SK-N-SH treated with all-trans-retinoic acid at 6 μM for 48 hours (cell line): ENCODE data around the gene PTGDR2.

Experiments used
- ATAC-seq: fragments of 200-7000 bp; cut with Tn5 transposase; 3 replicates; pipeline ENCODE4 v1.9.1; 2020; ENCODE audit warnings: mild to moderate bottlenecking, moderate library complexity
- BACH2 ChIP-seq: fragments of 250-450 bp; sonication (Bioruptor Pico); IDR thresholded peaks from 2 replicates; pipeline ENCODE4 v1.9.0; 2021; ENCODE audit warnings: mild to moderate bottlenecking, borderline replicate concordance
- CSDC2 ChIP-seq: fragments of 250-450 bp; sonication (Bioruptor Pico); IDR thresholded peaks from 2 replicates; pipeline ENCODE4 v1.5.0; 2020; ENCODE audit warnings: mild to moderate bottlenecking, moderate library complexity
- ESRRG ChIP-seq: fragments of 250-450 bp; sonication (Bioruptor Pico); IDR thresholded peaks from 2 replicates; pipeline ENCODE4 v1.6.1; 2021; ENCODE audit warnings: mild to moderate bottlenecking
- GLIS3 ChIP-seq: fragments of 250-450 bp; sonication (Bioruptor Pico); IDR thresholded peaks from 2 replicates; pipeline ENCODE4 v1.5.0; 2020; ENCODE audit warnings: mild to moderate bottlenecking, moderate library complexity
- PPARA ChIP-seq: fragments of 250-450 bp; sonication (Bioruptor Pico); IDR thresholded peaks from 2 replicates; pipeline ENCODE4 v1.5.0; 2020; ENCODE audit warnings: mild to moderate bottlenecking, borderline replicate concordance
- RARB ChIP-seq: fragments of 250-450 bp; sonication (Bioruptor Pico); IDR thresholded peaks from 2 replicates; pipeline ENCODE4 v1.8.0; 2021; ENCODE audit warnings: mild to moderate bottlenecking, moderate library complexity
- SNAI2 ChIP-seq: fragments of 250-450 bp; sonication (Bioruptor Pico); IDR thresholded peaks from 2 replicates; pipeline ENCODE4 v1.5.0; 2020; ENCODE audit warnings: mild to moderate bottlenecking, moderate library complexity
- TCF4 ChIP-seq: fragments of 250-450 bp; sonication (Bioruptor Pico); IDR thresholded peaks from 2 replicates; pipeline ENCODE4 v1.8.0; 2021; ENCODE audit warnings: mild to moderate bottlenecking, moderate library complexity, borderline replicate concordance
- ZC3H10 ChIP-seq: fragments of 250-450 bp; sonication (Bioruptor Pico); IDR thresholded peaks from 2 replicates; pipeline ENCODE4 v1.5.1; 2021; ENCODE audit warnings: mild to moderate bottlenecking, moderate library complexity
- ZFP3 ChIP-seq: fragments of 250-450 bp; sonication (Bioruptor Pico); IDR thresholded peaks from 2 replicates; pipeline ENCODE4 v1.5.0; 2020; ENCODE audit warnings: mild to moderate bottlenecking, moderate library complexity
- ZFP30 ChIP-seq: fragments of 450-650 bp; formaldehyde crosslinking; IDR thresholded peaks from 2 replicates; pipeline ENCODE4 v1.5.0; 2022; ENCODE audit warnings: mild to moderate bottlenecking, moderate library complexity
- ZNF70 ChIP-seq: fragments of 450-650 bp; formaldehyde crosslinking; IDR thresholded peaks from 2 replicates; pipeline ENCODE4 v1.5.0; 2020; ENCODE audit warnings: mild to moderate bottlenecking, moderate library complexity
- ZNF8 ChIP-seq: fragments of 450-650 bp; formaldehyde crosslinking; IDR thresholded peaks from 2 replicates; pipeline ENCODE4 v1.5.0; 2020; ENCODE audit warnings: mild to moderate bottlenecking, moderate library complexity
- TF ChIP-seq, protein P1 (sequence below): fragments of 250-450 bp; sonication (Bioruptor Pico); IDR thresholded peaks from 2 replicates; pipeline ENCODE4 v1.5.0; 2020; ENCODE audit warnings: mild to moderate bottlenecking, moderate library complexity
- TF ChIP-seq, protein P2 (sequence below): fragments of 250-450 bp; sonication (Bioruptor Pico); IDR thresholded peaks from 2 replicates; pipeline ENCODE4 v1.5.1; 2020; ENCODE audit warnings: low read depth, mild to moderate bottlenecking, moderate library complexity
- TF ChIP-seq, protein P3 (sequence below): fragments of 250-450 bp; sonication (Bioruptor Pico); IDR thresholded peaks from 2 replicates; pipeline ENCODE4 v1.5.1; 2021; ENCODE audit warnings: mild to moderate bottlenecking, moderate library complexity
- TF ChIP-seq, protein P4 (sequence below): fragments of 250-450 bp; sonication (Bioruptor Pico); IDR thresholded peaks from 2 replicates; pipeline ENCODE4 v1.8.0; 2021; ENCODE audit warnings: low read depth, mild to moderate bottlenecking, moderate library complexity, borderline replicate concordance
- TF ChIP-seq, protein P5 (sequence below): fragments of 250-450 bp; sonication (Bioruptor Pico); IDR thresholded peaks from 2 replicates; pipeline ENCODE4 v1.8.0; 2020; ENCODE audit warnings: mild to moderate bottlenecking, moderate library complexity, borderline replicate concordance

PTGDR2 gene

DNA sequence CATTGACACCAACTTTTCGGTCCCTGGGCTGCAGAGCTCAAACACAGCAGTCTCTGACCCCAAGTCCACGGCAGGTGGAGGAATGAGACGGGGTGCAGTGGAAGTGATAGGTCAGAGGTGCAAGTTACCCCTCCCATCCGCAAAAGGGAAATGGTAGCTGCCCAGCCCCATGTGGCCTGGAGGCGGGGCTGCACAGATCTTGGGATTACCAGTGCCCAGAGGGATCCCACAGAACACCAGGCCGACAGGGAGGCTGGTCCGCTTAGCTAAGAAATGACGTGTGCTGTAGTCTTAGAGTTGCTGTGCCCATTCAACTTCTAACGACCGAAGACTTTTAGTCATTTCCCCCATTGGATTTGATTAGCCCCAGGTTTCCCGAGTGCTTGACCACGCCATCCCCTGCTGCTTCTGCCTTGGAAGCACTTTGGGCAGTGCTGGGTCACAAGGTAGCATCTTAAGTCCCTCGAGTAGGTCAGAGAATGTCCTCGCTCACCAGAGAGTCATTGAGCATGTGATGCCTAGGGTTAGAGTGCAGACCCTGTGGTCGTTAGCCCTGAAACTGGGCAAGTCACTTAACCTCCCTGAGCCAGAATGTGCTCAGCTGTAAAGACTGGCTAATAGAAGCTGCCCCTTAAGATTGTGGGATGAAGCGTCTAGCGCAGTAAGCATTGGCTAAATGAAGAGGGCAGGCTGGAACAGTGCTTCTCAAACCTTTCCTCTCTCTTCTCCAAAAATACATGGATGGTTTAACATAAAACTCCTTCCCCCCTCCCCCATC is 4.2 kb downstream of the PTGDR2 start:
- TF ChIP-seq ZC3H10 (CRISPR knock-in tag) = no peak
- no peak for TF ChIP-seq RARB (CRISPR knock-in tag)
- no peak for TF ChIP-seq ZFP30 (CRISPR knock-in tag)
- TF ChIP-seq PPARA (CRISPR knock-in tag) = no peak
- TF ChIP-seq GLIS3 (CRISPR knock-in tag) = no peak
- ATAC-seq = no peak

DNA sequence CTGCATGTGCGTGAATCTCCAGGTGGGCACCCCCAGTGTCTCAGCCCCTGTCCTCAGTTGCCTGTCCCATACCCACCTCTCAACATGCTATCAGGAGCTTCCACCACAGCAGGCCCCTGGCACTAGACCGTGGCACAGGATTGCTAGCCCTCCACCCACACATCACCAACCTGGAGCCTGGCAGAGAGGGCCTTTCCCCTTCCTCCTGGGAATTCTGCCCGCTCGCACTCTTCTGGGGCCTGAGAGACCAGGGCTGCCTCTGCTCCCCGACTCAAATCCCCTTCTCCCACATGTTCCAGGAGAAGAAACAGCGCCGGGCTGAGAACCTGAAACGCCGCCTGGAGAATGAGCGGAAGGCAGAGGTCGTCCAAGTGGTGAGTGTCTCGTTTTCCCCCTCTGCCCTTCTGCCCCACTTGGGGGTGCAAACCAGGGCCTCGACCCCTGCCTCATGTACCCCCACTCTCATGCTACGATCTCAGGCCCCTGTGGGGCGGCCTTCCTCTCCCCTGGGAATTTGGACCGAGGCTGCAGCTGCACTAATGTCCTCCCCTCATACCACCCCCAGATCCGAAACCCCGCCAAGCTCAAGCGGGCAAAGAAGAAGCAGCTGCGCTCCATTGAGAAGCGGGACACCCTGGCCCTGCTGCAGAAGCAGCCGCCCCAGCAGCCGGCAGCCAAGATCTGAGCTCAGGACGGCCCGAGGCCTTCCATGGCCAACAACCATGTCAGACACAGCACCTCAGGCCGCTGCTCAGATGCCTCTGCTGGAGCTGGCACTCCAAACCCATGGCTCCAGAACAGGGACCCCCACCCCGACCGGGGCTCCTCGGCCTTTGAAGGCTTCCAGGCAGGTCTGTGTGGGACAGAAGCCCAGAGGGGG is 5.9 kb downstream of the PTGDR2 start:
- ATAC-seq = no peak
- no peak for TF ChIP-seq BACH2
- TF ChIP-seq, protein P1, sequence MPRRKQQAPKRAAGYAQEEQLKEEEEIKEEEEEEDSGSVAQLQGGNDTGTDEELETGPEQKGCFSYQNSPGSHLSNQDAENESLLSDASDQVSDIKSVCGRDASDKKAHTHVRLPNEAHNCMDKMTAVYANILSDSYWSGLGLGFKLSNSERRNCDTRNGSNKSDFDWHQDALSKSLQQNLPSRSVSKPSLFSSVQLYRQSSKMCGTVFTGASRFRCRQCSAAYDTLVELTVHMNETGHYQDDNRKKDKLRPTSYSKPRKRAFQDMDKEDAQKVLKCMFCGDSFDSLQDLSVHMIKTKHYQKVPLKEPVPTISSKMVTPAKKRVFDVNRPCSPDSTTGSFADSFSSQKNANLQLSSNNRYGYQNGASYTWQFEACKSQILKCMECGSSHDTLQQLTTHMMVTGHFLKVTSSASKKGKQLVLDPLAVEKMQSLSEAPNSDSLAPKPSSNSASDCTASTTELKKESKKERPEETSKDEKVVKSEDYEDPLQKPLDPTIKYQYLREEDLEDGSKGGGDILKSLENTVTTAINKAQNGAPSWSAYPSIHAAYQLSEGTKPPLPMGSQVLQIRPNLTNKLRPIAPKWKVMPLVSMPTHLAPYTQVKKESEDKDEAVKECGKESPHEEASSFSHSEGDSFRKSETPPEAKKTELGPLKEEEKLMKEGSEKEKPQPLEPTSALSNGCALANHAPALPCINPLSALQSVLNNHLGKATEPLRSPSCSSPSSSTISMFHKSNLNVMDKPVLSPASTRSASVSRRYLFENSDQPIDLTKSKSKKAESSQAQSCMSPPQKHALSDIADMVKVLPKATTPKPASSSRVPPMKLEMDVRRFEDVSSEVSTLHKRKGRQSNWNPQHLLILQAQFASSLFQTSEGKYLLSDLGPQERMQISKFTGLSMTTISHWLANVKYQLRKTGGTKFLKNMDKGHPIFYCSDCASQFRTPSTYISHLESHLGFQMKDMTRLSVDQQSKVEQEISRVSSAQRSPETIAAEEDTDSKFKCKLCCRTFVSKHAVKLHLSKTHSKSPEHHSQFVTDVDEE (CRISPR knock-in tag) = no peak
- TF ChIP-seq, protein P2, sequence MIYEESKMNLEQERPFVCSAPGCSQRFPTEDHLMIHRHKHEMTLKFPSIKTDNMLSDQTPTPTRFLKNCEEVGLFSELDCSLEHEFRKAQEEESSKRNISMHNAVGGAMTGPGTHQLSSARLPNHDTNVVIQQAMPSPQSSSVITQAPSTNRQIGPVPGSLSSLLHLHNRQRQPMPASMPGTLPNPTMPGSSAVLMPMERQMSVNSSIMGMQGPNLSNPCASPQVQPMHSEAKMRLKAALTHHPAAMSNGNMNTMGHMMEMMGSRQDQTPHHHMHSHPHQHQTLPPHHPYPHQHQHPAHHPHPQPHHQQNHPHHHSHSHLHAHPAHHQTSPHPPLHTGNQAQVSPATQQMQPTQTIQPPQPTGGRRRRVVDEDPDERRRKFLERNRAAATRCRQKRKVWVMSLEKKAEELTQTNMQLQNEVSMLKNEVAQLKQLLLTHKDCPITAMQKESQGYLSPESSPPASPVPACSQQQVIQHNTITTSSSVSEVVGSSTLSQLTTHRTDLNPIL (CRISPR knock-in tag) = no peak
- TF ChIP-seq TCF4 (CRISPR knock-in tag) = no peak
- no peak for TF ChIP-seq ZFP3 (CRISPR knock-in tag)
- TF ChIP-seq, protein P3, sequence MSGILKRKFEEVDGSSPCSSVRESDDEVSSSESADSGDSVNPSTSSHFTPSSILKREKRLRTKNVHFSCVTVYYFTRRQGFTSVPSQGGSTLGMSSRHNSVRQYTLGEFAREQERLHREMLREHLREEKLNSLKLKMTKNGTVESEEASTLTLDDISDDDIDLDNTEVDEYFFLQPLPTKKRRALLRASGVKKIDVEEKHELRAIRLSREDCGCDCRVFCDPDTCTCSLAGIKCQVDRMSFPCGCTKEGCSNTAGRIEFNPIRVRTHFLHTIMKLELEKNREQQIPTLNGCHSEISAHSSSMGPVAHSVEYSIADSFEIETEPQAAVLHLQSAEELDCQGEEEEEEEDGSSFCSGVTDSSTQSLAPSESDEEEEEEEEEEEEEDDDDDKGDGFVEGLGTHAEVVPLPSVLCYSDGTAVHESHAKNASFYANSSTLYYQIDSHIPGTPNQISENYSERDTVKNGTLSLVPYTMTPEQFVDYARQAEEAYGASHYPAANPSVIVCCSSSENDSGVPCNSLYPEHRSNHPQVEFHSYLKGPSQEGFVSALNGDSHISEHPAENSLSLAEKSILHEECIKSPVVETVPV (CRISPR knock-in tag) = no peak
- no peak for TF ChIP-seq CSDC2 (CRISPR knock-in tag)
- no peak for TF ChIP-seq PPARA (CRISPR knock-in tag)
- no peak for TF ChIP-seq ZNF70 (CRISPR knock-in tag)
- TF ChIP-seq ZC3H10 (CRISPR knock-in tag) = no peak
- TF ChIP-seq ZNF8 = no peak
- TF ChIP-seq GLIS3 (CRISPR knock-in tag) = no peak

DNA sequence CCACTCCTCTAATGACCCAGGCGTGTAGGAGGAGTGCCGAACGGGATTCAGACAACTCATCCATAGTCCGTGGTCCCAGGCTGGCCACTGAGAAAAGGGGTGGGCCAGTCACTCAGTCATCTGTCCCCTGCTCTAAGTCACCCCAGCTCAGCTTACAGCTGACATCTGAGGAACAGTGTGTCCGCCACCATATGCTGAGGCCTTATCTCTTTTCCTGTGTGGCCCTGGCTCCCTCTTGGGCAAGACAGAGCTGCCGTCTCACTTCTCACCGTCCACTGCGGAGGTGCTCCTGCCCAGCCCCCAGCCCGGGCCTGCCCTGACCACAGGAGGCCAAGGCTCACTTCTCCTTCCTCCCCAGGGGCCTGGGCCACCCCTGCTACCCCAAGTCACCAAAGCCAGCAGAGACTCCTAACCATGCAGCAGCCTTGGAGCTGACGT is 7.0 kb downstream of the PTGDR2 start:
- no peak for TF ChIP-seq ZNF70 (CRISPR knock-in tag)
- no peak for TF ChIP-seq ESRRG (CRISPR knock-in tag)
- no peak for TF ChIP-seq RARB (CRISPR knock-in tag)
- TF ChIP-seq ZNF8 = no peak
- TF ChIP-seq, protein P4, sequence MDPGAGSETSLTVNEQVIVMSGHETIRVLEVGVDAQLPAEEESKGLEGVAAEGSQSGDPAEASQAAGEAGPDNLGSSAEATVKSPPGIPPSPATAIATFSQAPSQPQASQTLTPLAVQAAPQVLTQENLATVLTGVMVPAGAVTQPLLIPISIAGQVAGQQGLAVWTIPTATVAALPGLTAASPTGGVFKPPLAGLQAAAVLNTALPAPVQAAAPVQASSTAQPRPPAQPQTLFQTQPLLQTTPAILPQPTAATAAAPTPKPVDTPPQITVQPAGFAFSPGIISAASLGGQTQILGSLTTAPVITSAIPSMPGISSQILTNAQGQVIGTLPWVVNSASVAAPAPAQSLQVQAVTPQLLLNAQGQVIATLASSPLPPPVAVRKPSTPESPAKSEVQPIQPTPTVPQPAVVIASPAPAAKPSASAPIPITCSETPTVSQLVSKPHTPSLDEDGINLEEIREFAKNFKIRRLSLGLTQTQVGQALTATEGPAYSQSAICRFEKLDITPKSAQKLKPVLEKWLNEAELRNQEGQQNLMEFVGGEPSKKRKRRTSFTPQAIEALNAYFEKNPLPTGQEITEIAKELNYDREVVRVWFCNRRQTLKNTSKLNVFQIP (CRISPR knock-in tag) = no peak
- no peak for TF ChIP-seq GLIS3 (CRISPR knock-in tag)
- TF ChIP-seq, protein P5, sequence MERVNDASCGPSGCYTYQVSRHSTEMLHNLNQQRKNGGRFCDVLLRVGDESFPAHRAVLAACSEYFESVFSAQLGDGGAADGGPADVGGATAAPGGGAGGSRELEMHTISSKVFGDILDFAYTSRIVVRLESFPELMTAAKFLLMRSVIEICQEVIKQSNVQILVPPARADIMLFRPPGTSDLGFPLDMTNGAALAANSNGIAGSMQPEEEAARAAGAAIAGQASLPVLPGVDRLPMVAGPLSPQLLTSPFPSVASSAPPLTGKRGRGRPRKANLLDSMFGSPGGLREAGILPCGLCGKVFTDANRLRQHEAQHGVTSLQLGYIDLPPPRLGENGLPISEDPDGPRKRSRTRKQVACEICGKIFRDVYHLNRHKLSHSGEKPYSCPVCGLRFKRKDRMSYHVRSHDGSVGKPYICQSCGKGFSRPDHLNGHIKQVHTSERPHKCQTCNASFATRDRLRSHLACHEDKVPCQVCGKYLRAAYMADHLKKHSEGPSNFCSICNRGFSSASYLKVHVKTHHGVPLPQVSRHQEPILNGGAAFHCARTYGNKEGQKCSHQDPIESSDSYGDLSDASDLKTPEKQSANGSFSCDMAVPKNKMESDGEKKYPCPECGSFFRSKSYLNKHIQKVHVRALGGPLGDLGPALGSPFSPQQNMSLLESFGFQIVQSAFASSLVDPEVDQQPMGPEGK = no peak
- TF ChIP-seq ZFP30 (CRISPR knock-in tag) = no peak
- no peak for TF ChIP-seq SNAI2 (CRISPR knock-in tag)
- TF ChIP-seq, all 23 proteins: peak for 0
- no peak for ATAC-seq
